PC-3 (cell line): ENCODE data around the gene NRARP. TPM values are rescaled to one million over a fixed set of nuclear protein-coding genes. Genes with fewer than 3 reads are reported as not detected.

Experiments used
- ATAC-seq: fragments of 200-7000 bp; cut with Tn5 transposase; 2 replicates; pipeline ENCODE4 v1.9.1; 2020; ENCODE audit warnings: mild to moderate bottlenecking, moderate library complexity
- BruUV-seq: library from RNA; stranded (reverse); fragments of 400-500 nt; replicated peaks from 2 replicates; lab custom pipeline; 2021; lab: Mats Ljungman, UMichigan
- CTCF ChIA-PET: fragments of 300-600 bp; sonication (Branson Sonifier 250); formaldehyde crosslinking; loops from one replicate; lab custom pipeline; 2022; ENCODE audit warnings: antibody characterized with exemption; lab: Charles Lee
- POLR2A ChIA-PET: fragments of 300-600 bp; sonication (Branson Sonifier 250); formaldehyde crosslinking; loops from one replicate; lab custom pipeline; 2022; ENCODE audit warnings: antibody characterized with exemption; ENCODE audit not compliant: unreplicated experiment; lab: Charles Lee
- DNase-seq: peaks from one replicate; pipeline ENCODE4 v3.0.0-alpha.2; 2015
- H2AFZ ChIP-seq: fragments of 300-600 bp; sonication (generic); 2 replicates; pipeline ENCODE4 v1.6.0; 2016; ENCODE audit warnings: antibody characterized with exemption, low read length
- H3F3A ChIP-seq: fragments of 300-600 bp; sonication (generic); one replicate; pipeline ENCODE4 v1.6.0; 2017; ENCODE audit warnings: antibody characterized with exemption, low read length, control low read depth, mild to moderate bottlenecking; ENCODE audit not compliant: unreplicated experiment
- H3K27ac ChIP-seq: fragments of 300-600 bp; sonication (generic); 2 replicates; pipeline ENCODE4 v1.5.1; 2016; ENCODE audit warnings: mild to moderate bottlenecking, low read length
- H3K27me3 ChIP-seq: fragments of 300-600 bp; sonication (generic); 2 replicates; pipeline ENCODE4 v1.6.1; 2016; ENCODE audit warnings: low read length, mixed read lengths
- H3K36me3 ChIP-seq: fragments of 300-600 bp; sonication (generic); 2 replicates; pipeline ENCODE4 v1.6.1; 2016; ENCODE audit warnings: low read depth, mixed run types, low read length, mixed read lengths
- H3K4me1 ChIP-seq: fragments of 300-600 bp; sonication (generic); 2 replicates; pipeline ENCODE4 v1.5.1; 2016; ENCODE audit warnings: low read length; ENCODE audit not compliant: insufficient read depth
- H3K4me2 ChIP-seq: fragments of 300-600 bp; sonication (generic); 2 replicates; pipeline ENCODE4 v1.6.0; 2016; ENCODE audit warnings: low read length
- H3K4me3 ChIP-seq: fragments of 300-600 bp; sonication (generic); 2 replicates; pipeline ENCODE4 v1.5.1; 2016; ENCODE audit warnings: mild to moderate bottlenecking, low read length, mixed read lengths
- H3K79me2 ChIP-seq: fragments of 300-600 bp; sonication (generic); 2 replicates; pipeline ENCODE4 v1.6.1; 2017; ENCODE audit warnings: low read length, mixed read lengths
- H3K9ac ChIP-seq: fragments of 300-600 bp; sonication (generic); 2 replicates; pipeline ENCODE4 v1.6.0; 2016; ENCODE audit warnings: mild to moderate bottlenecking, low read length
- H3K9me2 ChIP-seq: fragments of 300-600 bp; sonication (generic); replicated peaks from 2 replicates; pipeline ENCODE4 v1.6.1; 2016; ENCODE audit warnings: mixed run types, low read length, mixed read lengths
- H3K9me3 ChIP-seq: fragments of 300-600 bp; sonication (generic); 2 replicates; pipeline ENCODE4 v1.6.1; 2016; ENCODE audit warnings: low read length, mixed read lengths
- H4K20me1 ChIP-seq: fragments of 300-600 bp; sonication (generic); 2 replicates; pipeline ENCODE4 v1.6.1; 2016; ENCODE audit warnings: low read length, mixed read lengths
- EZH2 ChIP-seq: fragments of 300-600 bp; sonication (generic); IDR thresholded peaks from one replicate; pipeline ENCODE4 v1.6.1; 2017; ENCODE audit warnings: antibody characterized with exemption, mild to moderate bottlenecking, low read length; ENCODE audit not compliant: unreplicated experiment
- EZH2phosphoT487 ChIP-seq: fragments of 300-600 bp; sonication (generic); IDR thresholded peaks from 2 replicates; pipeline ENCODE4 v1.6.1; 2018; ENCODE audit warnings: mild to moderate bottlenecking, antibody characterized with exemption, low read length, borderline replicate concordance
- intact Hi-C: fragments of 100-400 bp; cut with micrococcal nuclease; formaldehyde crosslinking; loops from 2 replicates; pipeline ENCODE4 v1.9.0; 2023
- total RNA-seq: library from RNA; depleted of rRNA; stranded (reverse); fragments of >200 nt; gene quantifications from 2 replicates; pipeline ENCODE4 v1.2.3, GENCODE V29; 2014
- TF ChIP-seq, protein P1 (sequence below): fragments of 300-600 bp; sonication (generic); conservative IDR thresholded peaks from 2 replicates; pipeline ENCODE4 v1.5.1; 2017; ENCODE audit warnings: antibody characterized with exemption, low read depth, mild to moderate bottlenecking, low read length

NRARP gene
- total RNA-seq, 1 experiment from 2014 or later, result 36.8 TPM

DNA sequence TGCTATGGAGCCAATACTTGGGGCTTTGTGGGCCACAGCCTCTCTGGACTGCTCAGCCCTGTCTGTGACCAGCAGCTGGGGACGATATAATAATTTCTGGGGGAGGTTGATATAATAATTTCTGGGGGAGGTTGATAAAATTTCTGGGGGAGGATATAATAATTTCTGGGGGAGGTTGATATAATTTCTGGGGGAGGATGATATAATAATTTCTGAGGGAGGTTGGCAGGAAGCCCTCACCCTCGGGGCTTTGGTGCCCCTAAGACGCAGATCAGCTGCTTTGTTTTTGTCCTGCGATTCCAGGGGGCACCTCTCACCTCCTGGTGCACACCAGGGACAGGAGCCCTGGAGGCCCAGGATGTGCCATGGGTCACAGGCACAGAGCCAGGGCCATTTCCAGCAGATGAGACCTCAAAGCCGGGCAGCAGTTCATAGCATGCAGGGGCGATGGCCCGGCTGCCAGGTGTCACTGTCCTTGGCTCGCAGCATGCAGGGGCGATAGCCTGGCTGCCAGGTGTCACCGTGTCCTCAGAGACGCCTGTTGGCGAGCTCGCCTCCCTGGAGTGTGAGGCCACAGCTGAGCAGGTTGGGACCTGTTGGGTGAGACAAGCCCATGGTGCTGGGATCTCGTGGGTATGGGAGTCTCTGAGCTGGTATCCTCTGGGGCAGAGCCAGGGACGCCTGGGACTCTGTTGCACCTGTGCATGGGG, 28.3 kb downstream of the NRARP start:
- peaks cover 9% of the 10 kb centered on the region for H3K79me2 ChIP-seq
- DNase-seq, result no peak
- no peaks in the 10 kb centered on the region for H3K9me2 ChIP-seq
- BruUV-seq, result no TSS peak
- no peak overlapping the region for H3K27ac ChIP-seq
- H3K27me3 ChIP-seq, result no peaks in the 10 kb centered on the region
- ChIA-PET POLR2A (no interaction called here), CTCF (interaction anchor here (0.5 kb wide), 1 partner anchor 25 kb away, joined by 6 read pairs; no protein-coding TSS in a partner anchor)
- H4K20me1 ChIP-seq, result no peaks in the 10 kb centered on the region
- TF ChIP-seq EZH2 (no peak), EZH2phosphoT487 (no peak)
- TF ChIP-seq, protein P1, sequence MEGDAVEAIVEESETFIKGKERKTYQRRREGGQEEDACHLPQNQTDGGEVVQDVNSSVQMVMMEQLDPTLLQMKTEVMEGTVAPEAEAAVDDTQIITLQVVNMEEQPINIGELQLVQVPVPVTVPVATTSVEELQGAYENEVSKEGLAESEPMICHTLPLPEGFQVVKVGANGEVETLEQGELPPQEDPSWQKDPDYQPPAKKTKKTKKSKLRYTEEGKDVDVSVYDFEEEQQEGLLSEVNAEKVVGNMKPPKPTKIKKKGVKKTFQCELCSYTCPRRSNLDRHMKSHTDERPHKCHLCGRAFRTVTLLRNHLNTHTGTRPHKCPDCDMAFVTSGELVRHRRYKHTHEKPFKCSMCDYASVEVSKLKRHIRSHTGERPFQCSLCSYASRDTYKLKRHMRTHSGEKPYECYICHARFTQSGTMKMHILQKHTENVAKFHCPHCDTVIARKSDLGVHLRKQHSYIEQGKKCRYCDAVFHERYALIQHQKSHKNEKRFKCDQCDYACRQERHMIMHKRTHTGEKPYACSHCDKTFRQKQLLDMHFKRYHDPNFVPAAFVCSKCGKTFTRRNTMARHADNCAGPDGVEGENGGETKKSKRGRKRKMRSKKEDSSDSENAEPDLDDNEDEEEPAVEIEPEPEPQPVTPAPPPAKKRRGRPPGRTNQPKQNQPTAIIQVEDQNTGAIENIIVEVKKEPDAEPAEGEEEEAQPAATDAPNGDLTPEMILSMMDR, result no peak
- ATAC-seq, result no peak
- no peaks in the 10 kb centered on the region for H3F3A ChIP-seq
- H3K4me3 ChIP-seq, result no peak overlapping the region
- H3K4me1 ChIP-seq, result peaks cover 17% of the 10 kb centered on the region
- intact Hi-C loops, result no loop called here
- H3K9ac ChIP-seq, result no peak overlapping the region
- no peak overlapping the region for H3K4me2 ChIP-seq
- no peaks in the 10 kb centered on the region for H3K36me3 ChIP-seq
- no peak overlapping the region for H2AFZ ChIP-seq
- no peaks in the 10 kb centered on the region for H3K9me3 ChIP-seq

DNA sequence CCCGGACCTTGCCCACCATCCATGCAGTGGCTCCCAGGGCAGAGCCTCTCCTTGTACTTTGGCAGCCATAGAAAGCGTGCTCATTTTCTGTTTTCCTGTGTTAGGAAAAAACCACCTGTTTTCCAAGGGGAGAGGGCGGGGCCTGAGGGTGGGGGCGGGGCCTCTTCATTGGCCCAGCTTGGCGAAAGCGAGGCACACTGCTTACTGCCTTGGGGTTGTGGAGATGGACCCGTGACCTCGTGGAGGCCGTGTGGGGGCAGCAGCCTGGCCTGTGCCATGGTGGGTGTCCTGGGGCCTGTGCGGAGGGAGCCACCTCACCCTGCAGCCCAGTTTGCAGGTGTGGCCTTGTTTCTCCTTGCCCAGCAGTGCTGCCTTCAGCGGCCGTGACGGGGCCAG, 29.0 kb downstream of the NRARP start:
- intact Hi-C loops, result no loop called here
- Histone ChIP-seq H3K9me3 (no peaks in the 10 kb centered on the region), H3F3A (no peaks in the 10 kb centered on the region), H3K4me2 (no peak overlapping the region), H3K9me2 (no peaks in the 10 kb centered on the region), H3K79me2 (peaks cover 5% of the 10 kb centered on the region), H4K20me1 (no peaks in the 10 kb centered on the region), H3K36me3 (no peaks in the 10 kb centered on the region), H3K4me3 (no peak overlapping the region), H3K27me3 (no peaks in the 10 kb centered on the region), H2AFZ (no peak overlapping the region), H3K27ac (no peak overlapping the region), H3K9ac (no peak overlapping the region), H3K4me1 (peaks cover 16% of the 10 kb centered on the region)
- DNase-seq, result no peak
- BruUV-seq, result no TSS peak
- CTCF ChIA-PET, result no interaction called here
- TF ChIP-seq, protein P1, result no peak
- TF ChIP-seq EZH2phosphoT487 (no peak), EZH2 (no peak)
- POLR2A ChIA-PET, result interaction anchor here (0.5 kb wide), 1 partner anchor 29 kb away, joined by 3 read pairs; the partner anchor contains the start of gene NRARP
- ATAC-seq, result no peak
